HG02610 (cell line): ENCODE measurements around the gene EPGN.

Experiments used
- ATAC-seq: cut with Tn5 transposase; IDR thresholded peaks from one replicate; pipeline ENCODE4 v1.9.1; 2021; ENCODE audit warnings: mild to moderate bottlenecking, moderate library complexity; ENCODE audit not compliant: unreplicated experiment

The EPGN gene, protein sequence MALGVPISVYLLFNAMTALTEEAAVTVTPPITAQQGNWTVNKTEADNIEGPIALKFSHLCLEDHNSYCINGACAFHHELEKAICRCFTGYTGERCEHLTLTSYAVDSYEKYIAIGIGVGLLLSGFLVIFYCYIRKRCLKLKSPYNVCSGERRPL

DNA sequence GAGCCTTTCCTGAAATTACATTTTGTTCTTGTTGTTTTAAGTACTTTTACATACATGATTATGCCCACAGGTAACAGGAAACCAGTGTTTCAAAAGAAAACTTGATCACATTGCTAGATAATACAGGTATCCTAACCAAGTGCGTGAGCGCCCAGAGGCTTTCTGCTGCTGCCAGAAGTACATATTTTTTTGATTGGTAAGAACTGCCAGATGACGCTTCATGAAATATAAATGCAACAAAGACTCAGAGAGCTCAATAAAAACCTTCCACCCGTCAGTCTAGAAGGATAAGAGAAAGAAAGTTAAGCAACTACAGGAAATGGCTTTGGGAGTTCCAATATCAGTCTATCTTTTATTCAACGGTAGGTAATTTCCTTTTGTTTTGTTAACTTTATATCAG lies at the start of gene EPGN:
EPGN (plus strand) TSS at position 256 of the 400 bp plus-strand sequence; CDS start at position 320, 64 bp downstream.
- ATAC-seq: no peak

DNA sequence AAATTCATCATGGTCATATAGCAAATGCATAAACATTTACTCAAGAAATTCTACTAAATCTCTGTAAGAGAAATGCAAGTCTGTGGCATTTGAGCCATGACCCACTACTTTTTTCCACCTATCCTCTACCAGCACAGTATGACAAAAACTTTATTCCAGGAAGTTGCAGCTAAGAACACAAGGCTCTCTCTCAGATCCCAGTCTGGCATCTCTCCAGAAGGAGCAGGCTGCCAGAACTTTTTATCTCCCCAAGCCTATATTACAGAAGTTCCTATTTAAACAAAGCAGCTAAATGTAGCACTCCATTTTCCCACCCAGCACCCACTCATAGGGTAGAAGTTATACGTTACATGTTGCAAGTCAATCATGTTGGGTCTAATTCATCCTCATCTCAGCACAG lies 49.3 kb upstream of the EPGN start:
- no peak for ATAC-seq

DNA sequence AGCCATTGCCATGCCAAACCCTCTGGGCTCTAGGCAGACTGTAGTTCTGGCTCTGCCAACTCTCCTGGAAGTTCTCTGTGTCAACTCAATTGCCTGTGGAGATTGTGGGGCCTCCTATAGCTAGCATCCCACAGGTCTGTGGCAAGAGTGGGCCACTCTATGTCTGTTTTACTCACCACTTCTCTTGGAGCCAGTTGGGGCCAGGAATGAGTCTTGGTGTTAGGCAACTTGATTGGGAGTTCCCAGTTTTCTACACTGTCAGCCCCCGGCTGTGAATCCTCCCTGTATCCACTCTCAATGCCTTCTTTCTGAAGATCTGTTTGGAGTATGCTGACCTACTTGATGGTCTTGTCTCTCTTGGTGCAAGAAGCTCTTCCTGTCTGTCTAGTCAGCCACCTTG lies 48.2 kb upstream of the EPGN start:
- ATAC-seq: no peak

DNA sequence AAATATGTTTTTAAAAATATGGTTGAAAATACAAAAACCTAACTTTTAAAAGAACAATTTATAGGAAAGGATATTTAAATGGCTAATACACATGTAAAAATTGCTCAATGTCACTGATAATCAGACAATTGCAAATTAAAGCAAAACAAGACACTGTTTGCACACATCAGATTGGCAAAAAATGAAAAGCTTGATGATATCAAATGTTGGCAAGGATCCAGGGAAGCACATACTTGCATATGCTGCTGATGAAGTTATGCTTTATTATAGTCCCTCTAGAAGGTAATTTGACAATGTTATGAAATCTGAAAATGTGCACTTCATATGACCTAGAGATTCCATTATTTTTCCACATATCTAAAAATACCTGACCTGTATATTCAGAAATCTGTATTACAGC lies 45.7 kb upstream of the EPGN start:
- ATAC-seq: no peak

DNA sequence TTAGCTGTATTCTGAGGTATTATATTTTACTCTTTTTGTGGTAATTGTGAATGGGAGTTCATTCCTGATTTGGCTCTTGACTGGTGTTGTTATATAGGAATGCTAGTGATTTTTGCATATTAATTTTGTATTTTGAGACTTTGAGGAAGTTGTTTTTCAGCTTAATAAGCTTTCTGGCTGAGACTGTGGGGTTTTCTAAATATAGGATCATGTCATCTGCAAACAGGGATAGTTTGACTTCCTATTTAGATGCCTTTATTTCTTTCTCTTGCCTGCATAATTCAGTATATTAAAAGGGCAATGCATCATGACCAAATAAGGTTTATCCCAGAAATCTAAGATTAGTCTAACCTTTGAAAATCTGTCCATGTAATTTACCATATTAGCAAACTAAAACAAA lies 44.7 kb upstream of the EPGN start:
- no peak for ATAC-seq

DNA sequence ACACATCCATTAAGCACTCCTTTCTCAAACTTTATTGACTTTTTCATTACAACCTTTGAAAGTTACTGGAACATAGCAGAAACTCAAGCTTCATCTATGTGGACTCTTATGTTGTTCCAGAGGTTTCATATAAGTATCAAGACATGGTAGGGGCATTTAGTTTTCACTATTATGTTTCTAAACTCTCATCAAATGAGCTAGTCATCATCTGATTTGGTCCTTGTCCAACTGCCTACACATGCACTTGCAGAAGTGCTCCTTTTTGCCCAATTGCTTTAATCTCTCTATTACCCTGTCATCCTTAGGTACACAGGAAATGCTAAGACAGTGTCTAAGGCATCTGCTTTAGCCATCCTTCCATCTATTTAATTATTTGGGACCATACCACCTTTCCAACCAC lies 42.2 kb upstream of the EPGN start:
- ATAC-seq: no peak

DNA sequence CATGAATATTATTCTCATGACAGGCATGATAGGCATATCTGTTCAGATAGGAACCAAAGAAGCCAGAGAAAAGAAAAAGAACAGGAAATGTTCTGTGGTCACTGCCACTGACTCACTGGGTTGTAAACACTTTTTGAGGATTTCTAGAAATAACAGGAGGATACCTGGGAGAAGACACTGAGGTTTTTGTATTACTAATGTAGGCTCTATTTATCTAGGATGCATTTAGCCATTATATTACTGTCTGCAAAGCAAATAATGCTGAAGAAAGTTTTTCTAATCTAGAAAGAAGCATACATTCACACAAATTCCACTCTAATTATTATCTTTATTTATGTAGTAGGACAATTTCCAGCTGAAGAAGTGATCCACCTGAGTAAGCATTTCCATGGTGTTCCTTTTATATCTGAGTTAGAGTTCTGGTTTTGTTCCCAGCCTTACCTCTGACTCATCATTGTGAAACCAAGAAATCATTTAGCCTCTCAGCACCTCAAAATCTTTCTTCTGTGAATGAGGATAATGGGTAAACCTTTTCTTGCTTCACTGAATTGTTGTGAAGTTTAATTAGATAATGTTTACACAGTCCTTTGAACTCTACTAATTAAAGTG lies 40.2 kb upstream of the EPGN start:
- ATAC-seq: no peak

DNA sequence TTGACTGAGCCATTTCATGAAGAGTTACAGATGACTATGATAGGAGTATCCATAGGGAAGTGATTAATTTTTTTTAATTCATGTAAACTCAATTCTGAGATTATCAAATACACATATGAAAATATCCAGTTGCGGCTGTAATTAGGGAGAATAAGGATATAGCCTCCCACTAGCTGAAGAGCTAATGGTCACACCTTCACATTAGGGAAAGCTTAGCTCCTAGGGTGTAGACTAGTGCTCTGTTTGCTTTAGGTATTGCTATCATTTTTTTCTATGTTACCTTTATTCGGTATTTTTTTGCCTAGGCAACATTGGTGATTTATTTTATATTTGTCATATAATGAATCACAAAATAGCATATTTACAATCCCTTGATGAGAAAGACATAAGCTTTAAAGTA lies 39.6 kb upstream of the EPGN start:
- ATAC-seq: no peak

DNA sequence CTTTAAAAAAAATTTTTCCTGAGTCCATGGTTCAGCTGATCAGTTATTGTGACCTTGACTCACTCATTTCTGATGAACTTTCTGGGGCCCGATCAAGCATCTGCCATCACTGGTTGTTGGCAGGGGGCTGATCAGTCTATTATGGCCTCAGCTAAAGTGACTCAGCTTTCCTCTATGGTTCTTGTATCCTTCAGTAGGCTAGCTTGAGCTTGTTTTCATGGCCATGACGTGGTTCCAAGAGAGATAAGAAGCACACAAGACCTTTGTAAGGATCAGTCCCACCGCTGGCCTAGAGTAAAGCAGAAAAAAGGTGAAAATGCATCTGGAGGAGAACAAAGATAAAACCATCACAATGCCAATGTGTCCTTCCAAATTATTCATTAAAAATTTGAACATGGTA lies 29.8 kb upstream of the EPGN start:
- no peak for ATAC-seq

DNA sequence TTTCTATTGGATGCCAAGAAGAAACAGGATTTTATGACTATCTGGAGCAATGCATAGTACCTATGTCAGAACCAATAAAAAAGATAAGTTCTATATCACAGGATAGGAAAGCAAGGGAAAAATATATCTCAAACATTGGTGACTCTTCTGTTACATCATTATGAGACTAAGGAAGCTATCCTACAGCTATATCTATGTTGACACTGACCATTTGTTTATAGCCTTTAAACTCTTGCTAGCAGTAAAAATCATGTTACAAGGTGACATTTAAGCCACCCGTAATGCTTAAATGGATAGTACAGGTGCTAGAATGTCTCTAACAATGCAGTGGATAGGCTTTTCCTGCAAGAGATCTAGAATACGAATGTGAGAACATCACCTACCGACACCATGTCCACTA lies 28.6 kb upstream of the EPGN start:
- no peak for ATAC-seq

DNA sequence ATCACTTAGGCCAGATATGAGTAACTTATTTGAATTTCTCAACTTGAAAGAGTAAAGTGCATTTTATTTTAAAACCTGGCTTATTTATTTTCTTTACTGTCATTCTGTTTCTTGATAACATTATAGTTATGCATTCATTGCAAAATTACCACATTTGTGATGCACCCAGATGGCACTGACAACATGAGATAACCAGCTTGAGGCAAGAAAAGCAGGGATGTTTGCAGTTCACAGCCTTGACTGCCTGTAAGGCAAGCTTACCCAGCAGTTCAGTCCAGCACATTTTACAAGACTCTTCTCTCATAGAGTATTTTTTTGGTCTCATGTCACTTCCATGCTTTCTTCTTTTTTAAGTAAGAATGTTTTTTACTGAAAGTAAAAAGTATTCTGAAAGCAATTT lies 25.3 kb upstream of the EPGN start:
- no peak for ATAC-seq

DNA sequence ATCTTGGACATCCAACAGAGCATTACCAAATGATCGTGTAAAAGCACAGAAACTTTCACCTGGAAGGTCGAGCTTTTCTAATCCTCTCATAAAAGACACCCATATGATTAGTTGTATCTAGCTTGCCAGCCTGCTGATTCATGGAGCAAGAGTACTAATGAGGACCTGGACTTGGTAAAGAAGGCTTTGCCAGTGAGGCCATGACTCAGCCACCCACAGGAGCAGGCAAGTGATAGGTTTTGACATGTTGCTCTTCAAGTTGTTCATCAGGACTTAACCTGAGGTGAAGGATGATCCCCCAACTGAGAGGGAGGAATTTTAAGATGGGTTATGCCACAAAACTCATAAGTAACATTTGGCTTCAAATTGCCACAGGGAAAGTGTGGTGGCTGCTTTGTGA lies 24.7 kb upstream of the EPGN start:
- ATAC-seq: no peak

DNA sequence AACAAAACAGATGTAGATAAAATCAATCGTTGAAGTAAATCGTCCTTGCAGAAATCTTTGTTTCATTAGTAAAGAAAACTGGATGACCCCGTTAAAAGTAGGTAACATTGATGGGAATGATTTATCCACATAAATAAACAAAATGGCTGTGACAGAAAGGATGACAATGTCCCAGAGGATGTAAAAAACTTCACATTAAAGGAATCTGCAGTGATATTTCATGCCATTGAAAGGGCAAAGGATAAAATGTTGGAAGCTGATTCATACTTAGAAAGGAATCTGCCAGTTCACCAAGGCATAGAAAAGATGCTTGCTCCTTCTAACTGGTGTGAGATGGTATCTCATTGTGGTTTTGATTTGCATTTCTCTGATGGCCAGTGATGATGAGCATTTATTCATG lies 24.2 kb upstream of the EPGN start:
- ATAC-seq: no peak

DNA sequence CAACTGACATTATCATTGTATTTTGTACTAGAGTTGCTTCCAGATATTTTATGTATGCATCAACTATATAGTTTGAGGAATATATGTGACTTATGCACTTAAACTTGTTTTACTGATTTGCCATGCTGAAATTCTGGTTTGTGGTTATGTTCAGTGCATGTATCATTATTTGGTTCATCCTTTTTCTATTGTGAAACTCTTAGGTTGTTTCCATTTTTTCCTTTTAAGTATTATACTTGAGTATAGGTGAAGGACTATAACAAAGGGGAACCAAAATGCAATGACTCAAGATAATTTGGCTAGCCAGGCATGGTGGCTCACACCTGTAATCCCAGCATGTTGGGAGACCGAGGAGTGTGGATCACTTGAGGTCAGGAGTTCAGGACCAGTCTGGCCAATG lies 21.1 kb upstream of the EPGN start:
- no peak for ATAC-seq

DNA sequence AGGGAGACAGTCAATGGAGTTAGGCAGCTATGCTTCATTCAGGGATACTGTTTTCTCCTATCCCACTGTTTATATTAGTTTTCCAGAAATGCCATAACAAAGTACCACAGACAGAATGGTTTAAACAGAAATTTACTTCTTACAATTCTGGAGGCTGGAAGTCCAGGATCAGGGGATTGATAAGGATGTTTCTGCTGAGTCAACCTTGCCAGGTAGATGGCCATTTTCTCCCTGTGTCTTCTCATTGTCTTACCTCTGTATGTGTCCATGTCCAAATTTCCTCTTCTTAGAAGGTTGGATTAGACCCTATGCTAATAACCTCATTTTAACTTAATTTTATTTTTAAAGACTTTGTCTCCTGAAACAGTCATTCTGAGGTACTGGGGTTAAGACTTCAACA lies 20.5 kb upstream of the EPGN start:
- no peak for ATAC-seq

DNA sequence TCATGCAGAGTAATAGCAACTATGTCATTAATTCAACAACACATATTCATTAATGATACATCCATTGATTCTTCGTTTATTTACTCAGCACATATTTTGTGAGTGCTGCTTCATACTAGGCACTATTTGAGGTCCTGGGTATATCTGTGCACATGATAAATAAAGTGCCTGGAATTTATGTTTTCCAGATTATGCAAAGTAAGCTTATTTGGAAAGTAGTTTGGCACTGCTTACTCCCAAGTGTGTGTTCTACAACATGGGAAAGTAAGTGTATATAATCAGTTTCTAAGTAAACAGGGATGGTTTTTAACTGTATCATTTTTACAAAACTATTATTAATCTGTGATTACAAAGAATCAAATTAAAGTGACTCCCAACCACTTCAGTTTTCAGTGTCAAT lies 16.8 kb upstream of the EPGN start:
- ATAC-seq: no peak

DNA sequence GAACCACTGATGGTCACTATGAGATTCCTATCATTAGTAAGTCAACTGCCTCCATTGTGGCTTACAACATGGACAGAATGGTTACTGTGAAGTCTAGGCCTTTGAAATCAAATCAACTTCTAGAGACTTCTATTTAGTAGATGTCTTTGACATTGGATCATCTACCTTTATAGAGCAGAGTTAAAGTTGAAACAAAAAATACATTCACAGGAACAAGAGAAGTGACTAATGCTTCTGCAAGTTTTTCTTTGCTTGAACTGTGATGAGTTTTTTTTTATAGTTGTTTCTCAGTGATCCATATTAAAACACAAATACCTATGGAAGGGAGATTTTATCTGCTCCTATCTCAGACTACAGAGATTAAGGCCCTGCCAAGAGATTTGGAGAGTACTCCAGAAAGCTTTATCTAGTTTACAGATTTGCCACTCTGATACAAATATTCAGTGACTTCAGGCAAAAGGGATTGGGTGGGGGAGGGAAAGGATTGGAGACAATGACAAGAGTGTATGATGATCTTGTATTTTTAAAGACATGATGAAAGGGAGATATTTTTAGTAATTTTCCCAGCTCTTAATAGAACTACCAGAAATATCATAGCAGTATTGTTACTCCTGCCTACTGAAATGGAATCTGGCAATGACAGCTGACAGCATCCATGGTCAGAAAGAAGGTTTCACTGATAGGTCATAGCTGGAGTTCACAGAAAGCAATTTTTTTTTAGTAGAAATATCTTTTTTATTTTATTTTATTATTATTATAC lies 16.0 kb upstream of the EPGN start:
- no peak for ATAC-seq

DNA sequence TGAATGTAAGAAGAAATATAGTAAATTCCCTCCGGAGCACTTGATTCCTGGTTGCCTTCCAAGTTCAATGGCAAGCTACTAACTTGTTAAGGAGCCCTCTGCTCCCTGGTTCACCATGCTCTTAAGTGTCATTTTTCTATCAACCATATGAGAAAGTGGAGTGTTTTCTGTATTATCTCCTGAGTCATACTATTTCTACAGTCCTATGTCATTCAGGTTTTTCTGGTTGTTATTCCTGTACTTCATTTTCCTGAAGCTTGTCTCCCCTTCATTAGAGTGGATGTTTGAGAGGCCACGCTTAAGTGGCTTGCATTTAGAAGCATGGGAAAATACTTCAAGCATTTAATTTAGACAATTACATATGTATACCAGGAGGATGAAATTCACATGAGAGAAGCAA lies 14.7 kb upstream of the EPGN start:
- ATAC-seq: no peak

DNA sequence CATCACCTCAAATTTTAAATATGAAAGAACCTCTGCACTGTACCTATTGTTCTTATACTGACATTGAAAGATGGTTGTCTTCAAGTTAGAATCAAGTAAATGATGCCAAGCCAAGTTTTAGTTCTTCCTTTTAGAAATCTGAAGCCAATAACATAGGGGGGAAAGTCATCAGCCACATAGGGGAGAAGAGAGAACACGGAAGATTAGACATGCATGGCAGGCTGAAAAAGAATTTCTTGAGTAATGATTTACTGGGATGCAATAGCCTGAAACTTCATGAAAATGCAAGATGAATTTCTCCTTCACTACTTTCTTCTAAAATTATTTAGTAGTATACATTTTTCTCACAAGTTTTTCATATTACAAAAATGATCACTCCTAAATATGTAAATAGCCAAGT lies 13.6 kb upstream of the EPGN start:
- ATAC-seq: no peak

DNA sequence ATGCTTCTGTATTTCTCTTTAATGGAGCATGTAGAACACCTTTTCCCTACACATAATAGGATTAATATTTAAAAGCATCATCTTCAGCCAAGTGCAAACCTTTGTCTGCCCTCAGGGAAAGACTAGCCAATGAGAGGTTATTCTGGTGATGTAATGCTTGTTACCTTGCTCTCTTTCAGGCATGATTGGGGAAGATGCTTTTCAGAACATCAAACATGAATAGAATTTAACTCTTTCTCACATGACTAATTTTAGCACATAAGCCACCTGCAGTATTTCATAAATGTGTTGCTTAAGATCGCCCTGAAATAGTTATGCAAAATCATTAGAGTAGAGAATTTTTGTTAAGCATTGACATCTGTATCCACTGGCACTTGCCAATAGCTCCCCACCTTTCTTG lies 10.7 kb upstream of the EPGN start:
- ATAC-seq: no peak

DNA sequence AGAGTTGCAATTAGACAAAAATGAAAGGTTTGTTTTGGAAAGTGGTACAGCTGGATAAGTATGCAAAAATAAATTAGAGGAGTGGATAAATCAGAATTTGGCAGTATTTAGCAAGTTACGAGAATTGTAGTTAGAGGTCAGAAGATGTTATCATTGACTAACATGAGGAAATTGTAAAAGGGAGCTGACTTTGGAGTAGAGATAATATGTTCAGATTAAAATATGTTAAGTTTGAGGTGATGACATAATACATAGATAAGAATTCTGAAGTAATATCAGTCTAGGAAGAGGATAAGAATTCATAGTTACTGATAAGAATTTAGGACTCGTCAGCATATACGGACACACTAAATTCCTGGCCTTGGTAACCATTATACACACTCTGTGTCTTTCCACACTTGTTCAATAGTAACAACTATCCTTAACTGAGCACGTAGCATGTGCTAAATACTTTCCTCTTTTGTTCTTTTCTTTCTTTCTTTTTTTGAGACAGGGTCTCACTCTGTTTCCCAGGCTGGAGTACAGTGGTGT lies 4.1 kb upstream of the EPGN start:
- no peak for ATAC-seq

DNA sequence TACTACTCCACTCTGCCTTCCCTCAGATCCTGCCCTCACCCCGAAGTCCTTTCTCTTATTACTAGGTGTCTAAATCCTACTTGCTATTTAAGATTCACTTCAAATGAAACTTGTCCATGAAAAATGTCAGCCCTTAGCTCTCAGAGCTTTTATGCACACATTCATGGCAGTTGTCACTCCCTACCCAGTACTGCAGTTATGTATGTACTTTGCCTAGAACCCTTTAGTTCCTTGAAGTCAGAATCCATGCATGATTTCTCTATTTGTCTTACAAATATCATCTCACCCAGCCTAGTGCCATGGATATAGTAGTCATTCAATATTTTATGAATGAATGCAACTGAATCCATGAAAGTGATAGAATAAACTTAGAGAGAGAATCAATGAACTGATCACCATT lies 3.3 kb upstream of the EPGN start:
- no peak for ATAC-seq
